Measurements from ENCODE around the gene ARMC12. TPM values are rescaled to one million over a fixed set of nuclear protein-coding genes. Genes with fewer than 3 reads are reported as not detected.

ARMC12 gene
- total and polyA plus RNA-seq, 2 of the 13 experiments (the other 11 are each of a cell fraction or from before 2014, with no cell fraction given): 1.3 TPM; not detected in 1

GRCh38 chr6:35742842-35743241 is 6.0 kb downstream of the ARMC12 start (continued):
- TF ChIP-seq SRSF1 (optimal IDR thresholded peaks at IDR 0.05; ENCODE audit: low read depth, low read length) (peak; percentile 48), HDAC1 (CRISPR knock-in tag; IDR thresholded peaks at IDR 0.05) (no peak), ZNF441 (CRISPR knock-in tag; IDR thresholded peaks at IDR 0.05; ENCODE audit: borderline replicate concordance) (peak; percentile 25; the same call in 1 of the 2 replicates), ZNF562 (CRISPR knock-in tag; IDR thresholded peaks at IDR 0.05; ENCODE audit: borderline replicate concordance) (no peak), HMGXB4 (CRISPR knock-in tag; IDR thresholded peaks at IDR 0.05; ENCODE audit: borderline replicate concordance in 1 of 2, low read depth in 1 of 2) (0 out of 4 replicates have a peak, but pooled peaks of 1 of the 2 experiments have one; percentile 44), TEAD3 (CRISPR knock-in tag; optimal IDR thresholded peaks at IDR 0.05; ENCODE audit: borderline replicate concordance) (peak; percentile 69), PITX1 (CRISPR knock-in tag; IDR thresholded peaks at IDR 0.05) (peak; percentile 69; the same call in 1 of the 2 replicates), SOX6 (IDR thresholded peaks at IDR 0.05) (no peak), SOX6 (CRISPR knock-in tag; IDR thresholded peaks at IDR 0.05) (peak; percentile 43), WIZ (CRISPR knock-in tag; IDR thresholded peaks at IDR 0.05) (no peak), ZNF639 (CRISPR knock-in tag; conservative IDR thresholded peaks at IDR 0.05) (no peak), MXD1 (CRISPR knock-in tag; IDR thresholded peaks at IDR 0.05) (0 out of 2 replicates have a peak, but pooled peaks have one; percentile 42), ZBTB38 (CRISPR knock-in tag; IDR thresholded peaks at IDR 0.05) (peak; percentile 37; the same call in 1 of the 2 replicates), TBX2 (CRISPR knock-in tag; IDR thresholded peaks at IDR 0.05; ENCODE audit: borderline replicate concordance) (peak; percentile 16; the same call in 1 of the 2 replicates)
- TF ChIP-seq, protein P1, sequence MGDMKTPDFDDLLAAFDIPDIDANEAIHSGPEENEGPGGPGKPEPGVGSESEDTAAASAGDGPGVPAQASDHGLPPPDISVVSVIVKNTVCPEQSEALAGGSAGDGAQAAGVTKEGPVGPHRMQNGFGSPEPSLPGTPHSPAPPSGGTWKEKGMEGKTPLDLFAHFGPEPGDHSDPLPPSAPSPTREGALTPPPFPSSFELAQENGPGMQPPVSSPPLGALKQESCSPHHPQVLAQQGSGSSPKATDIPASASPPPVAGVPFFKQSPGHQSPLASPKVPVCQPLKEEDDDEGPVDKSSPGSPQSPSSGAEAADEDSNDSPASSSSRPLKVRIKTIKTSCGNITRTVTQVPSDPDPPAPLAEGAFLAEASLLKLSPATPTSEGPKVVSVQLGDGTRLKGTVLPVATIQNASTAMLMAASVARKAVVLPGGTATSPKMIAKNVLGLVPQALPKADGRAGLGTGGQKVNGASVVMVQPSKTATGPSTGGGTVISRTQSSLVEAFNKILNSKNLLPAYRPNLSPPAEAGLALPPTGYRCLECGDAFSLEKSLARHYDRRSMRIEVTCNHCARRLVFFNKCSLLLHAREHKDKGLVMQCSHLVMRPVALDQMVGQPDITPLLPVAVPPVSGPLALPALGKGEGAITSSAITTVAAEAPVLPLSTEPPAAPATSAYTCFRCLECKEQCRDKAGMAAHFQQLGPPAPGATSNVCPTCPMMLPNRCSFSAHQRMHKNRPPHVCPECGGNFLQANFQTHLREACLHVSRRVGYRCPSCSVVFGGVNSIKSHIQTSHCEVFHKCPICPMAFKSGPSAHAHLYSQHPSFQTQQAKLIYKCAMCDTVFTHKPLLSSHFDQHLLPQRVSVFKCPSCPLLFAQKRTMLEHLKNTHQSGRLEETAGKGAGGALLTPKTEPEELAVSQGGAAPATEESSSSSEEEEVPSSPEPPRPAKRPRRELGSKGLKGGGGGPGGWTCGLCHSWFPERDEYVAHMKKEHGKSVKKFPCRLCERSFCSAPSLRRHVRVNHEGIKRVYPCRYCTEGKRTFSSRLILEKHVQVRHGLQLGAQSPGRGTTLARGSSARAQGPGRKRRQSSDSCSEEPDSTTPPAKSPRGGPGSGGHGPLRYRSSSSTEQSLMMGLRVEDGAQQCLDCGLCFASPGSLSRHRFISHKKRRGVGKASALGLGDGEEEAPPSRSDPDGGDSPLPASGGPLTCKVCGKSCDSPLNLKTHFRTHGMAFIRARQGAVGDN (CRISPR knock-in tag; IDR thresholded peaks at IDR 0.05): peak; percentile 79
- TF ChIP-seq, protein P2, sequence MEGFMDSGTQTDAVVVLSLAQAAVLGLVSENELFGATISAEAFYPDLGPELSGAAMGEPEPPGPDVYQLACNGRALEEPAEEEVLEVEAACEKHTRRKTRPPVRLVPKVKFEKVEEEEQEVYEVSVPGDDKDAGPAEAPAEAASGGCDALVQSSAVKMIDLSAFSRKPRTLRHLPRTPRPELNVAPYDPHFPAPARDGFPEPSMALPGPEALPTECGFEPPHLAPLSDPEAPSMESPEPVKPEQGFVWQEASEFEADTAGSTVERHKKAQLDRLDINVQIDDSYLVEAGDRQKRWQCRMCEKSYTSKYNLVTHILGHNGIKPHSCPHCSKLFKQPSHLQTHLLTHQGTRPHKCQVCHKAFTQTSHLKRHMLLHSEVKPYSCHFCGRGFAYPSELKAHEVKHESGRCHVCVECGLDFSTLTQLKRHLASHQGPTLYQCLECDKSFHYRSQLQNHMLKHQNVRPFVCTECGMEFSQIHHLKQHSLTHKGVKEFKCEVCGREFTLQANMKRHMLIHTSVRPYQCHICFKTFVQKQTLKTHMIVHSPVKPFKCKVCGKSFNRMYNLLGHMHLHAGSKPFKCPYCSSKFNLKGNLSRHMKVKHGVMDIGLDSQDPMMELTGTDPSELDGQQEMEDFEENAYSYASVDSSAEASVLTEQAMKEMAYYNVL (CRISPR knock-in tag; IDR thresholded peaks at IDR 0.05; ENCODE audit: borderline replicate concordance): 0 out of 2 replicates have a peak, but pooled peaks have one; percentile 63
- TF ChIP-seq, protein P3, sequence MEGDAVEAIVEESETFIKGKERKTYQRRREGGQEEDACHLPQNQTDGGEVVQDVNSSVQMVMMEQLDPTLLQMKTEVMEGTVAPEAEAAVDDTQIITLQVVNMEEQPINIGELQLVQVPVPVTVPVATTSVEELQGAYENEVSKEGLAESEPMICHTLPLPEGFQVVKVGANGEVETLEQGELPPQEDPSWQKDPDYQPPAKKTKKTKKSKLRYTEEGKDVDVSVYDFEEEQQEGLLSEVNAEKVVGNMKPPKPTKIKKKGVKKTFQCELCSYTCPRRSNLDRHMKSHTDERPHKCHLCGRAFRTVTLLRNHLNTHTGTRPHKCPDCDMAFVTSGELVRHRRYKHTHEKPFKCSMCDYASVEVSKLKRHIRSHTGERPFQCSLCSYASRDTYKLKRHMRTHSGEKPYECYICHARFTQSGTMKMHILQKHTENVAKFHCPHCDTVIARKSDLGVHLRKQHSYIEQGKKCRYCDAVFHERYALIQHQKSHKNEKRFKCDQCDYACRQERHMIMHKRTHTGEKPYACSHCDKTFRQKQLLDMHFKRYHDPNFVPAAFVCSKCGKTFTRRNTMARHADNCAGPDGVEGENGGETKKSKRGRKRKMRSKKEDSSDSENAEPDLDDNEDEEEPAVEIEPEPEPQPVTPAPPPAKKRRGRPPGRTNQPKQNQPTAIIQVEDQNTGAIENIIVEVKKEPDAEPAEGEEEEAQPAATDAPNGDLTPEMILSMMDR (CRISPR knock-in tag; IDR thresholded peaks at IDR 0.05): peak; percentile 64

Measured in HepG2 (cell line).